HCT116 (cell line): Measurements from ENCODE around the gene OR52B6. TPM values are rescaled to one million over a fixed set of nuclear protein-coding genes. Genes with fewer than 3 reads are reported as not detected.

Experiments
- ATAC-seq: fragments of 200-7000 bp; cut with Tn5 transposase; 2 replicates; pipeline ENCODE4 v1.9.1; 2020; ENCODE audit warnings: mild to moderate bottlenecking, moderate library complexity
- BruUV-seq: library from RNA; stranded (reverse); fragments of 400-500 nt; replicated peaks from 2 replicates; lab custom pipeline; 2021; lab: Mats Ljungman, UMichigan
- CTCF ChIA-PET: fragments of 300-600 bp; sonication (Branson Sonifier 250); formaldehyde crosslinking; loops from one replicate; lab custom pipeline; 2021; ENCODE audit warnings: antibody characterized with exemption; lab: Charles Lee
- POLR2A ChIA-PET: fragments of 300-600, 350-600 bp; sonication (Branson Sonifier 250); formaldehyde crosslinking; loops from one replicate; lab custom pipeline; 2021; ENCODE audit warnings: antibody characterized with exemption; lab: Charles Lee
- RAD21 ChIA-PET, 2 experiments: fragments of 300-600 bp; sonication (Branson Sonifier 250); formaldehyde crosslinking; loops; one replicate each; lab custom pipeline; 2023; ENCODE audit warnings: low total read pairs in 2 of 2; ENCODE audit not compliant: uncharacterized antibody in 2 of 2, unreplicated experiment in 2 of 2, low non-redundant PET in 1 of 2; lab: Charles Lee
- DNase-seq: peaks from one replicate; pipeline ENCODE4 v3.0.0-alpha.2; 2010; ENCODE audit warnings: low read depth, low spot score
- H2AFZ ChIP-seq: fragments of 200-600 bp; shearing (Covaris generic), sonication (generic); 2 replicates; pipeline ENCODE4 v1.6.1; 2017; ENCODE audit warnings: low read depth, mixed run types, mixed read lengths, antibody characterized with exemption, low read length; ENCODE audit not compliant: poor library complexity, severe bottlenecking
- H3K27ac ChIP-seq: 2 replicates; pipeline ENCODE4 v1.5.1; 2012; ENCODE audit warnings: low read depth, low read length
- H3K27me3 ChIP-seq: fragments of 200-600 bp; sonication (generic); 2 replicates; pipeline ENCODE4 v1.6.1; 2016; ENCODE audit warnings: mixed run types, low read length, mixed read lengths; ENCODE audit not compliant: insufficient read depth
- H3K36me3 ChIP-seq, 2 experiments: fragments of 200-500 bp in 1 of 2; fragments of 200-600 bp in 1 of 2; sonication (Bioruptor generic) in 1 of 2; sonication (generic) in 1 of 2; 2 replicates each; pipeline versions ENCODE4 v1.5.1 to v1.6.1; 2014 to 2016; ENCODE audit warnings: low read length in 2 of 2, inconsistent platforms in 1 of 2, mixed read lengths in 1 of 2, mixed run types in 1 of 2; ENCODE audit not compliant: insufficient read depth in 2 of 2, control insufficient read depth in 1 of 2
- H3K4me1 ChIP-seq, 2 experiments: fragments of 200-600 bp in 1 of 2; sonication (generic) in 1 of 2; 2 replicates each; pipeline versions ENCODE4 v1.5.1 to v1.6.1; 2012 to 2017; ENCODE audit warnings: low read length in 2 of 2, inconsistent platforms in 1 of 2, mild to moderate bottlenecking in 1 of 2, mixed read lengths in 1 of 2, mixed run types in 1 of 2, moderate library complexity in 1 of 2; ENCODE audit not compliant: insufficient read depth in 2 of 2, control insufficient read depth in 1 of 2
- H3K4me2 ChIP-seq: fragments of 200-600 bp; sonication (generic); 2 replicates; pipeline ENCODE4 v1.6.1; 2017; ENCODE audit warnings: mixed run types, low read length, mixed read lengths
- H3K4me3 ChIP-seq, 2 experiments: fragments of 200-600 bp in 1 of 2; sonication (generic) in 1 of 2; replicated peaks in 1 of 2; 2 replicates each; pipeline ENCODE4 v1.5.1; 2011 to 2016; ENCODE audit warnings: low read length in 2 of 2, control low read depth in 1 of 2, low read depth in 1 of 2, mild to moderate bottlenecking in 1 of 2, mixed read lengths in 1 of 2, mixed run types in 1 of 2
- H3K79me2 ChIP-seq: fragments of 200-600 bp; sonication (generic); 2 replicates; pipeline ENCODE4 v1.6.1; 2017; ENCODE audit warnings: mild to moderate bottlenecking, mixed run types, low read length, moderate library complexity, mixed read lengths; ENCODE audit not compliant: insufficient read depth
- H3K9ac ChIP-seq: fragments of 200-600 bp; sonication (generic); 2 replicates; pipeline ENCODE4 v1.6.1; 2016; ENCODE audit warnings: low read length, mixed read lengths
- H3K9me2 ChIP-seq: fragments of 200-600 bp; sonication (generic), shearing (Covaris generic); 2 replicates; pipeline ENCODE4 v1.6.1; 2017; ENCODE audit warnings: mixed run types, mild to moderate bottlenecking, moderate library complexity; ENCODE audit not compliant: insufficient read depth
- H3K9me3 ChIP-seq, 2 experiments: fragments of 200-500 bp in 1 of 2; fragments of 200-600 bp in 1 of 2; sonication (Bioruptor generic) in 1 of 2; sonication (generic) in 1 of 2; 2 replicates each; pipeline ENCODE4 v1.6.1; 2014 to 2017; ENCODE audit warnings: low read length in 2 of 2, mixed read lengths in 2 of 2, inconsistent platforms in 1 of 2, low read depth in 1 of 2, mild to moderate bottlenecking in 1 of 2, mixed run types in 1 of 2, moderate library complexity in 1 of 2; ENCODE audit not compliant: control insufficient read depth in 1 of 2, insufficient read depth in 1 of 2
- H4K20me1 ChIP-seq: fragments of 200-600 bp; sonication (generic), shearing (Covaris generic); 2 replicates; pipeline ENCODE4 v1.6.1; 2017; ENCODE audit warnings: mixed run types, mild to moderate bottlenecking, moderate library complexity; ENCODE audit not compliant: insufficient read depth
- CTCF ChIP-seq, 3 experiments: fragments of 200-600 bp in 1 of 3; sonication (generic) in 1 of 3; IDR thresholded peaks in 2 of 3; conservative IDR thresholded peaks in 1 of 3; 2 replicates each; pipeline ENCODE4 v1.5.1; 2012 to 2017; ENCODE audit warnings: low read depth in 2 of 3, low read length in 2 of 3, antibody characterized with exemption in 1 of 3, borderline replicate concordance in 1 of 3, control low read depth in 1 of 3, mild to moderate bottlenecking in 1 of 3, mixed read lengths in 1 of 3, mixed run types in 1 of 3, moderate library complexity in 1 of 3; ENCODE audit not compliant: insufficient read depth in 1 of 3
- EZH2 ChIP-seq: fragments of 200-600 bp; sonication (generic); IDR thresholded peaks from 2 replicates; pipeline ENCODE4 v1.6.1; 2017; ENCODE audit warnings: antibody characterized with exemption, mixed run types
- FOSL1 ChIP-seq: IDR thresholded peaks from 2 replicates; pipeline ENCODE4 v1.6.1; 2012; ENCODE audit warnings: low read depth
- POLR2AphosphoS5 ChIP-seq: IDR thresholded peaks from 2 replicates; pipeline ENCODE4 v1.6.1; 2011; ENCODE audit warnings: mild to moderate bottlenecking, low read depth, low read length, moderate library complexity
- TCF7L2 ChIP-seq: IDR thresholded peaks from 2 replicates; pipeline ENCODE4 v1.7.0; 2011; ENCODE audit warnings: borderline replicate concordance, inconsistent platforms; ENCODE audit not compliant: insufficient read depth, insufficient read length; ENCODE audit errors: extremely low read depth
- YY1 ChIP-seq: IDR thresholded peaks from 2 replicates; pipeline ENCODE4 v1.6.1; 2011; ENCODE audit warnings: low read length, low read depth, moderate library complexity, mild to moderate bottlenecking; ENCODE audit not compliant: insufficient replicate concordance; ENCODE audit errors: extremely low read depth
- ZBTB33 ChIP-seq: IDR thresholded peaks from 2 replicates; pipeline ENCODE4 v1.6.1; 2011; ENCODE audit warnings: mild to moderate bottlenecking, low read length, moderate library complexity; ENCODE audit not compliant: insufficient replicate concordance; ENCODE audit errors: extremely low read depth
- intact Hi-C: fragments of 100-400 bp; cut with micrococcal nuclease; formaldehyde crosslinking; loops from 2 replicates; pipeline ENCODE4 v1.10.0; 2022
- total RNA-seq: library from RNA; stranded (reverse); gene quantifications from one replicate; pipeline ENCODE4 v1.2.1, GENCODE V29; 2021; ENCODE audit not compliant: unreplicated experiment

OR52B6 gene
- total RNA-seq, 1 experiment from 2014 or later = not detected

- no peak for TF ChIP-seq ZBTB33
These were observed 44.6 kb downstream of the OR52B6 start (continued) for GRCh38 chr11:5625281-5625680.

GRCh38 chr11:5626196-5626595, 45.5 kb downstream of the OR52B6 start:
- Histone ChIP-seq H3K9ac (no peak overlapping the region), H3K9me3 (no peaks in the 10 kb centered on the region), H3K27ac (no peak overlapping the region), H4K20me1 (no peaks in the 10 kb centered on the region), H3K79me2 (no peaks in the 10 kb centered on the region), H3K36me3 (no peaks in the 10 kb centered on the region), H3K4me1 (peaks cover 1 to 12% of the 10 kb centered on the region in 2 experiments; a peak in 2 of 4 replicates), H3K27me3 (no peaks in the 10 kb centered on the region), H3K9me2 (no peaks in the 10 kb centered on the region), H3K4me2 (no peak overlapping the region), H2AFZ (no peak overlapping the region), H3K4me3 (no peak overlapping the region)
- ChIA-PET POLR2A (no interaction called here), RAD21 (no interaction called here), CTCF (no interaction called here)
- DNase-seq = no peak
- TF ChIP-seq TCF7L2 = no peak
- TF ChIP-seq CTCF (IDR thresholded peaks at IDR 0.05 in 2 of 3, conservative IDR thresholded peaks at IDR 0.05 in 1 of 3; ENCODE audit: borderline replicate concordance in 1 of 3, insufficient read depth in 1 of 3, low read depth in 2 of 3, low read length in 2 of 3) = no peak
- no peak for TF ChIP-seq ZBTB33
- TF ChIP-seq EZH2 = no peak
- TF ChIP-seq FOSL1 = no peak
- TF ChIP-seq POLR2AphosphoS5 = no peak
- TF ChIP-seq YY1 = no peak
- ATAC-seq = no peak
- intact Hi-C loops = no loop called here
- BruUV-seq = no TSS peak
